ENCODE data around the gene HUWE1. TPM values are rescaled to one million over a fixed set of nuclear protein-coding genes. Genes with fewer than 3 reads are reported as not detected.

Gene HUWE1
- total and polyA plus RNA-seq, 3 donors from 2014 or later = 131 to 260 (median 246) TPM

DNA sequence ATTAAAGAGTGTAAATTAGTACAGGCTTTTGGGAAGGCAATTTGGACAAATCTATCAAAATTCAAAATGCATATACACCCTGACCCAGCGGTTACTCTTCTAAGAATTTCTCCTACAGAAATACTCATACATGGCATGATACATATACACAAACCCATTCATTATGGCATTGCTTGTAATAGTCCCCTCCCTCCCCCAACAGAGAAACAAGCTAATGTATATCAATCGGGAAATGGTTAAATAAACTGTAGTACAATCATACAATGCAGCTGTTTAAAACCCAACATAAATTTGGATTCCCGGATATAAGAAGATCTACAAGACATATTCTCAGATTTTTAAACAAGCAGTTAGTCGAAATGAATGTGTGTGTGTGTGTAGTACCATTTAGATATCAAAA lies 808 bp downstream of the HUWE1 start:
- intact Hi-C loops (cut with DNase I; ENCODE audit: low total_unique reads) = no loop called here

GRCh38 chrX:53684415-53685192 lies 1.9 kb downstream of the HUWE1 start:
- Histone ChIP-seq H3K27ac (peak overlapping the region; percentile 68 to 81), H3K4me3 (peak overlapping the region; percentile 24 to 79), H3K4me1 (no peaks in the 10 kb centered on the region), H3K36me3 (ENCODE audit: low read depth, missing control alignments) (no peaks in the 10 kb centered on the region), H3K27me3 (no peaks in the 10 kb centered on the region), H3K9me3 (no peaks in the 10 kb centered on the region)
- intact Hi-C loops (cut with DNase I; ENCODE audit: low total_unique reads) = no loop called here
- 1 to 2% methylated on average over 11 to 18 of the region's 18 CpGs for WGBS, 2 donors
- TF ChIP-seq POLR2A (IDR thresholded peaks at IDR 0.05) = no peak
- TF ChIP-seq CTCF (IDR thresholded peaks at IDR 0.05) = no peak
- DNase-seq = no peak

More for the DNA sequence above, 808 bp downstream of the HUWE1 start:
- Histone ChIP-seq H3K4me1 (no peaks in the 10 kb centered on the region), H3K36me3 (ENCODE audit: low read depth, missing control alignments) (no peaks in the 10 kb centered on the region), H3K27me3 (no peaks in the 10 kb centered on the region), H3K4me3 (peak overlapping the region; percentile 60 to 79), H3K27ac (peak overlapping the region; percentile 82 to 90), H3K9me3 (no peaks in the 10 kb centered on the region)
- no peak for TF ChIP-seq POLR2A (IDR thresholded peaks at IDR 0.05)
- DNase-seq = no peak
- 0% methylated on average over 4 of the region's 4 CpGs for WGBS, 2 donors

DNA sequence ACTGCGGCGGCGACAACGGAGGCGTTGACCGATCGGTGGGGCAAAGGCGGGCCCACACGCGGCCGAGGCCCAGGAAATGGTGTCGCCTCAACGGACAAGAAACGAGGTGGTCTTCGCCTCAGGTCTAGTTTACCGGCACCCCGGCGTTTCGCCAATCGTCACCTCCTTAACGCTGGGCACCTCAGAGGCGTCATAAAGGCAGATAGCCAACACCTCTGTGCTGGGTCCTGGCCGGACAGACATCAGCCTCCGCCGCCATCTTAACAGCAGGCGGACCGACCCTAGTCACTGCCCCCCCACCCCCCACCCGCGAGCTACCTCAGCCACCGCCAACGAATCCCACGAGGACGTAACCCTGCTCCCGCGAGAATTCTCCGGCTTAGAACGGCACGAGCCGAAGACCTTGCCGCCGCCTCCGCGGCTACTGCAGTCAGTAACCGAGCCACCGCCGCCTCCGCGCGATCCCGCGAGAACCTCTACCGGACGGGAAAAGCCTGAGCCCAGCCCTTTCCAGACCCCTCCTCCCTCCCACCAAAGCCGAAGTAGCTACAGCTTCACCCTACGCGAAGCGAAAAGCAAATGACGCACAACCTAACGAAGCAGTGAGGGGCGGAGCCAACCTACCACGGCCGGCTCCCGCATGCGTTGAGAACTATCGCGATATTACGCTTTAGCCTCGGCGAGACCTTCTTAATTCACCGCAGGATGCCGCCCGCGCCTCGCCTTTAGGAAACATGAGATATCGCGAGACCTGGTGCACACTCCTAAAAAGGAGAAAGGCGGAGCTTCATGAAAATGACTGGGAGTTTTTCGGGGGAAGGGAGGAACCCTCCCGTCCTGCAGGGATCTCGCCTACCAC lies 2.7 kb downstream of the HUWE1 start:
- Histone ChIP-seq H3K9me3 (no peaks in the 10 kb centered on the region), H3K4me1 (no peaks in the 10 kb centered on the region), H3K27ac (peak overlapping the region; percentile 90 to 93), H3K27me3 (no peaks in the 10 kb centered on the region), H3K36me3 (ENCODE audit: low read depth, missing control alignments) (no peaks in the 10 kb centered on the region), H3K4me3 (peak overlapping the region; percentile 65 to 79)
- WGBS, 2 donors = 0% methylated on average over 2 to 60 of the region's 80 CpGs
- peak; percentile 96 for DNase-seq
- peak in 1 of 3 experiments; percentile 10 for TF ChIP-seq CTCF (IDR thresholded peaks at IDR 0.05)
- no peak for TF ChIP-seq POLR2A (IDR thresholded peaks at IDR 0.05)
- intact Hi-C loops (cut with DNase I; ENCODE audit: low total_unique reads) = no loop called here

DNA sequence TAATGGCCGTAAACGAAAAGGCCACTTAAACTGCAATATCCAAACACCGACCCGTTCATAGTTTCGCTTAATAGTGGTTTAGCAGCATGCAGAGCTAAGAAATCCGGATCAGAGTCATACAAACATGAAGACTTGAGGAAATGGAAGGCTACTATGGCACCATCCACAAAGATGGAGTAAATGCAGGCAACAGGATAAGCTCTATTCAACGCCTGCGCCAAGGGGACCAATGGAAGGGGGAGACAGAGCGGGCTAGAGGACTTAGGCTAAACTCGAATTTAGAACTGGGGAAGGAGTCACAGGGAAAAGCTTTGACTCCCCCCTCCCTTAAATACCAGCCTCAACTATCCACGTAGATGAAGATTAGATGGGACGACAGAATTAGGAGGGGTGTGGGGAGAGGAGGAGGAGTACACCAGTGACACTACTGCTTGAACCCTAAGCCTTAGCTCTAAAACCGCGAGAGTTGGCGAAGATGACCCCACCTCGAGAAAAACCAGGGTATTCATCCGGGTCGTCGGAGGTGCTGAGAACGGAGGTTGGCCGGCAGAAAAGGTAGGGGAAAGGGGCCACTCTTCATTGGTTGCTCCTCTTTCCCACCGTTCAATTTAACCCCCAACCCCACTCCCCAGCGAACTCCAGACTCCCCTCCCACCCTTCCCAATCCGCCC lies 3.5 kb downstream of the HUWE1 start:
- WGBS, 2 donors = 1 to 2% methylated on average over 9 to 24 of the region's 24 CpGs
- Histone ChIP-seq H3K4me3 (peak overlapping the region; percentile 65 to 79), H3K36me3 (ENCODE audit: low read depth, missing control alignments) (no peaks in the 10 kb centered on the region), H3K4me1 (no peaks in the 10 kb centered on the region), H3K27ac (peak overlapping the region; percentile 90 to 93), H3K27me3 (no peaks in the 10 kb centered on the region), H3K9me3 (no peaks in the 10 kb centered on the region)
- TF ChIP-seq POLR2A (IDR thresholded peaks at IDR 0.05) (no peak), CTCF (IDR thresholded peaks at IDR 0.05) (no peak)
- peak; percentile 40 for DNase-seq
- intact Hi-C loops (cut with DNase I; ENCODE audit: low total_unique reads) = no loop called here

GRCh38 chrX:53681661-53682060 lies 4.9 kb downstream of the HUWE1 start:
- H3K36me3 ChIP-seq (ENCODE audit: low read depth, missing control alignments) = no peaks in the 10 kb centered on the region
- no peak overlapping the region for H3K4me3 ChIP-seq
- H3K27me3 ChIP-seq = no peaks in the 10 kb centered on the region
- no peaks in the 10 kb centered on the region for H3K9me3 ChIP-seq
- intact Hi-C loops (cut with DNase I; ENCODE audit: low total_unique reads) = no loop called here
- no peak for DNase-seq
- 20 to 36% methylated on average over 3 of the region's 3 CpGs for WGBS, 2 donors
- no peak for TF ChIP-seq CTCF (IDR thresholded peaks at IDR 0.05)
- TF ChIP-seq POLR2A (IDR thresholded peaks at IDR 0.05) = no peak
- no peak overlapping the region for H3K27ac ChIP-seq
- no peaks in the 10 kb centered on the region for H3K4me1 ChIP-seq

Data from testis (tissue), 3 donors.